8988T (cell line): ENCODE results near the gene F2RL2.

Experiments used
- DNase-seq: peaks from one replicate; pipeline ENCODE4 v3.0.0; 2011

F2RL2 gene

DNA sequence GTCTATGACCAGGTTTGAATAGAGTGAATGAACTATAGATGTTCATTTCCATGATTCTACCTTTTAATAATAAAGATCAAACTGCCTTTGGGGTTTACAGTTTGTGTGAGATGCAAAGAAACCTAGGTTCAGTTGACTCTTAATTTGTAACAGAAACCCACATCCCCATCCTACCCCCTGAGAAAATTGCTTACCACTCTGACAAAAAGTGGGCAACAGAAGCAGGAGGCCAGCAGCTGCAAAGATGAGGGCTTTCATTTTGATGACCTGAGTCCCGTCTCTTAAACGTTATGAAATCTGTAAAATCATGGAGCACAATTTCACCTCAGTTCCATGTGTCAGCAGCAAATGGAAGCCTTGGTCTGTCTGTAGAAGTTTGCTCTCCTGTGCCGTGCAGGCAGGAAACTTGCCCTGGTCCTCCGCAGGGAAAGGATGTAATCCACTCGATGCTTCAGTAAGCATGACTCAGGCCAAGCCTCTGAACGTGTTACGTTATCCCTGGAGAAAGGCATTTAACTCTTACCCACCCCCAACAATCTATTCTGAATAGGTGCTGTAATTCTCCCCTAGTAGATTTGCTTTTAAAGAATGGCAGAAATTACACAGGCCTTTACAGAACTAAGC, at the start of gene F2RL2:
Gene F2RL2, minus strand, starts transcription at position 431 of the 624 bp plus-strand sequence. Its CDS starts 173 bp downstream, at position 258.
- no peak for DNase-seq

DNA sequence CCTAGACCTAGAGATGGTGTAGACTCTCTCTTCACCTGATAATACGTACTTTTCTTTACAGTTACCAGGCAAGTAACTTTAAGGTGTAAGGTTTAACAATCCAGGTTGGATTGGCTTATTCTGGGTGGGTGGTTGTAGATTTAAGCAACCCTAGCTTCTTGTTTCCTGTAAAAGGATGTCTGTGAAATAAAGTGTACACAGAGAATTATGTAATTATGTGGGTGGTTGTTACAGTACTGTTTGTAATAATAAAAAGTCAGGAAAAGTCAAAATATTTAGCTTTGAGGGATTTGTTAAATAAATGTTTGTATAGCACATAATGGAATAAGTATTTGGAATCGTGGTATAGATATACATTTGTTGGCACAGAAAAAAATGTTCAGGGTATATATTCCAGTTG, 49.0 kb upstream of the F2RL2 start:
- no peak for DNase-seq

DNA sequence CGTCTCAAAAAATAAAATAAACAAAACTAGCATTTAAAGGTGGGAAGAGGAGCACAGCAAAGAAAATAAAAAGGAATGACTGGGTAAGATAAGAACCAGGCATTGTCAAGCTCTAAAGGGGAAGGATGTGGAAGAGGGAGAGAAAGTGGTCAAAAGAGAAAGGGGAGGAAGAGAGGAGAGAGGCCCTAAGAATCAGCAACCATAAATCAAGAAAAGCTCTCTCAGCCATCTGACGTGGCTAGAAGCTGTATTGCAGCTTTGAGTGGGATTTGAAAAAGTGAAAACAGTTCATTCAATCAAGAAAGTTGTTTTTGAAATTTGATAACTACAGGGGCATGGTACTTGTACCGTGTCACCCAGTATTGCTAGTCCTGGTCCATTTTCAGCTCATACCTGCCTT, 47.3 kb upstream of the F2RL2 start:
- no peak for DNase-seq

DNA sequence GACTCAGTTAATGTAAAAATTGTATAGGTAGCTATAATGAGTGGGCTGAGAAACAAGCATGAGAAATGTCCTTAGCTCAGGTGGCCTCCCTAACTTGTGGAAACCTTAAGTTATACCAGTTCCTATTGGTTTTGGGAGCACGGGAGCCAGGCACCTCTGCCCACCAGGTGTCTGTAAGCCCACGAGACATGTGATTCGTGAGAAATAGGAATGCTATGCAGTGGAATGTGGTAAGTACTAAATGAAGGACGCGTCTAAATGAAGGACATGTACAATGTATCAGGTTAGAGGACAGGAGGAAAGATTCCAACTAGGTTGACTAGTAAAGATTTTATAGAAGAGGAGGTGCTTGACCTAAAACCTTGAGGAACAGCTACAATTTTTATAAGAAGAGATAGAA, 46.0 kb upstream of the F2RL2 start:
- no peak for DNase-seq

- no peak for DNase-seq
These were observed 44.3 kb upstream of the F2RL2 start for GRCh38 chr5:76667495-76667894.

DNA sequence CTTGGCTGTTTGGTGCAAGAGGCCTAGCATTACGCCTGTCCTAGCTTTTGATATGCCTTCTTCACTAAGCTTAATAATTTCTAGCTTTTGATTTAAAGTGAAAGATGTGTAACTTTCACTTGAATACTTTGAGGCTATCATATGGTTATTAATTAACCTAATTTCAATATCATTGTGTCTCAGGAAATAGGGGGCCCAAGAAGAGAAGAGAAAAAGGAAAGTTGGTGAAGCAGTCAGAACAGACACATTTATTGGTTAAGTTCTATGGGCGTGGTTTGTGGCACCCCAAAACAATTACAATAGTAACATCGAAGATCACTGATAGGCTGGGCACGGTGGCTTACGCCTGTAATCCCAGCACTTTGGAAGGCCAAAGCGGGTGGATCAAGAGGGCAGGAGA, 40.9 kb upstream of the F2RL2 start:
- no peak for DNase-seq

DNA sequence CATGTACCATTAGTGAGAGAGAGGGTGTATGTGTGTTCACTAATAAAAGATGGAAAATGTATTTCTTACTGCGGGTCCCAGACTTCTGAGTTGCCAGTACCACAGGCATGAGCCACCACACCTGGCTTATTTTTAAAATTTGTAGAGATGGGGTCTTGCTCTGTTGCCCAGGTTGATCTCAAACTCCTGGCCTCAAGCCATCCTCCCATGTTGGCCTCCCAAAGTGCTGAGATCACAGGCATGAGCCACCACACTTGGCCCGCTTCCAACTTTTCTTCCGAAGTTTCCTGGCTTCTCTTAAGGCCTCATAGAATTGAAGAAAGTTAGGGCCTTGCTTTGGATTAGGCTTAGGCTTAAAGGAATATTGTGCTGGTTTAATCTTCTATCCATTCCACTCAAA, 40.4 kb upstream of the F2RL2 start:
- no peak for DNase-seq

- no peak for DNase-seq
These were observed 39.3 kb upstream of the F2RL2 start for GRCh38 chr5:76662521-76662920.

- DNase-seq, result no peak
These were observed 37.2 kb upstream of the F2RL2 start for GRCh38 chr5:76660360-76660759.

DNA sequence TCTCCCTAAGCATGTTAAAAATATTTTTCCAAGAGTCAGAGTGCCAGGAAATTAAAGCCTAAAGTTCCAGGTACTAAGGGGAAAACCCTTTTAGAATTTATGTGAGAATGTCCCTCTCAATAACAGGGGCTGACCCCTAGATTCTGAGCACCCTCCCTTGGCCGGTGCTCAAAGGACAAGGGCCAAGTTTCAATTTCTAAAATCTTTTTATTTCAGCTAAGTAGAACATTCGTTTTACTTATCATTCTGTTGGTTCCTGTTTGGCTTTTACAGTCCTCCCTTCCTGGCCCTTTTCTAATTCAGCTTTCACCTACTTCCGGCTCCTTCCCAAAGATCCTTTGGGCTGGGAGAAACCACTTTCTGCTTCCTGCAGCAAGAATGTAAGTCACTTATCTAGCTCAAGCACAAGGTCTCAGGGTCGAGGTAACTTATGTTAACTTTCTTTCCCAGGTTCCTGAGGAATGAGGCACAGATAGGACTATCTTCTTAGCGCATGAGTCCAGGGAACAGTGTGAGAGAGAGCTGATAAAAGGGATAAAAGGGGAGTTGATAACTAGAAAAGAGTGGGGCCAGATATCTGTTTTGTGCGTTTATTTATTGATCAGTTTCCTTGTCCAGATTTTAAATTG, 34.6 kb upstream of the F2RL2 start:
- no peak for DNase-seq

DNA sequence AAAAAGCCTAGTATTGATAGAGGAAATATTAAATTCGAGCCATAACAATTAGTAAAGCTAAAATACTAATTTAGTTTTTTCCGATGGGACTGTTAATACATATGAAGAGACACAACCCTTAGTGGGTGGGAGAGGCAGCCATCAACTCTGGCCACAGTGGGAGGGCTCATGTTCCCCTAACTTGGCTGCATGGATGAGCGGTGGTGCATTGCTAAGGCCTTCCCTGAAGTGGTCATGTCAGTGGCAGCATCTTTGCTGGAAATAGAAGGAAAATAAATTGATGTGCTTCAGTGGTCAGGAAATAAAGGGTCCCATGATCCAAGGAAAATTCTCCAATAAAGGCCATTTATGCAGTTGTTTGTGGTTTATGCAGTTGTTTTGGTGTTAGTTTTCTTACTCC, 33.9 kb upstream of the F2RL2 start:
- no peak for DNase-seq

GRCh38 chr5:76652809-76653414, 29.7 kb upstream of the F2RL2 start:
- DNase-seq, result no peak

GRCh38 chr5:76649140-76649539, 25.9 kb upstream of the F2RL2 start:
- DNase-seq, result no peak

- no peak for DNase-seq
These were observed 20.2 kb upstream of the F2RL2 start for GRCh38 chr5:76643371-76643770.

GRCh38 chr5:76642390-76643040, 19.3 kb upstream of the F2RL2 start:
- no peak for DNase-seq

- no peak for DNase-seq
These were observed 18.4 kb upstream of the F2RL2 start for GRCh38 chr5:76641514-76642120.

GRCh38 chr5:76638479-76638878, 15.3 kb upstream of the F2RL2 start:
- no peak for DNase-seq

DNA sequence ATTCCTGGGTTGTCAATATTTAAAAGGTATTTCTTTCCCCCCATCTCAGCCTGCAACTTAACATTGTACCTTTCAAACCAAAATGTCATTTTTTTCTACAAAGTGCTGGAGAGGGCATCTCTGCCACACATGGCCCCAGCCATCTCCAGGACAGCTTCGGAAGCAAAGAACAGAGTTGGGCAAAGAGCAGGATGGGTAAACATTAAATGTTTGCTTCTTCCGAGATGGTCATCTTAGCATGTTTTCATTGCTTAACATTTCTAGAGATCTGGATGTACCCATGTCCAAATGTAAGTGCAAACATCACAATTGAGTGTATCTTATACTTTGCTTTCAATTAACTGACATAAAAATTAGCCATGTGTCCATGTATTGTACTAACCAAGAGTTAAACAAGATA, 14.3 kb upstream of the F2RL2 start:
- no peak for DNase-seq

DNA sequence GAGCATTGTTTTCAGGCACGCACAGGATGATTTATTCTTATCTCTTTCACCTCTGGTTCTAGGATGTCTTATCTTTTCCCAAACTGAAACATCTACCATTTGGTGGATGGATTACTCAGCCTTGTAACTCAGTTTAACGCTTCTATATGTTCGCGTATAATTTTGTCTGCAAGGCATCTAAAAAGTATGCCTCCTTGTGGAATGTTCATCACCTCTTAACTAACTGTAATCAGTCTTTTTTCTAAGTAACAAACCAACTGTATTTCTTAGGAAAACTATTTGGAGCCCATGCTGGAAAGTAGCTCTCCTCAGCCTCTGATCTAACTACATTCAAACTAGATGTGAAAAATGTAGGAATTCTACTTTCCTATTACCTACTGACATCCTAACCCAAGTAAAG, 11.5 kb upstream of the F2RL2 start:
- no peak for DNase-seq

GRCh38 chr5:76626738-76627137, 3.5 kb upstream of the F2RL2 start:
- DNase-seq, result no peak

DNA sequence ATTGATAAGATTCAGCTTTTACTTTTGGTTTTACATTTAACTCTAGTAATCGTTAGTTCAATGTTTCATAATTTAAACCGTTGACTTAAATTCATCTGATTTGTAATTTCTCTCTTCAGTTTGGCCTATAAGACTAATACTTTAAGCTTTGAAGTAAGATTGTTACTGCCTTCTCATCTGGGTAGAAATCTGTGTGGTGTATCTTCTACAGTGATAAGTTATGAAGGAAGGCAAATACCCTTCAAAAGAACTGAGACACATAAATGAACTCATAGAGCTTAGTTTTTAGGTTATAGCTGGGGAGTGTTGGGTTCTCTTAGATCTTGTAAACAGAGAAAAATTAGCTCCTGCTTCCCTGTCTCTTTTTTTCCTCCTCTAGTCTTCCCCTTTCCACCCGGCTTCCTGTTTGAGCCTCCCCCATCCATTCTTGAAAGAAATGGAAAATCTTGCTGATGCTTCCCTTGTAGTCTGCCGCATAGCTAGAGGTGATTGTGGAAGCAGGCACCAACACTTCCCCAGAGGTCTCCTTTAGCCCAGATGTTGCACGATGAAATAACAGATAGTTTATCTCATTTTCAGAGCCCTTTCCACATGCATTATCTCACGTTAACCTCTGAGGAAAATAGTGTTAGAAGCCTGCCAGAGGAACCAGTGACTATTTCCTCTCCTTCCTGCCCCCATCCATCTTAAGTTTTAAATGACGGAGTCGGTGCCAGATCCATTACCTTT, 2.0 kb upstream of the F2RL2 start:
- DNase-seq, result no peak

DNA sequence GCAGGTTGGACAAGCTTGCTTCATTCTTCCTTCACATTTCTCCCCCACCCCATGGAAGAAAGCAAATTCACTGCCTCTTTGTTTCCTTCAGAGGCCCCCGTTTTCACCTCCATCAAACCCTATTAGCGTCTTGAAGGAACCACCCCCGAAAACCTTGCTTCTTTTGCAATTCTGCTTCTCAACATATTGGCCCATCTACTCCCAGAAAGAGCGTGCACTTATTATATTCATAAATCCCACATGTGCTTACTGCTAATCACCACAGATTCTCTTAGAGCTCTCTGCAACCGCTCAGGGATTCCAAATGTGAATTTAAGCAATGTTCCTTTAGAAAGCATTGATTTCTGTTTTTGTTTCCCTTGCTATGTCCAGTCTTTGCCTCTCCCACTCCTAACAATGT, 1.1 kb downstream of the F2RL2 start:
- DNase-seq, result no peak

DNA sequence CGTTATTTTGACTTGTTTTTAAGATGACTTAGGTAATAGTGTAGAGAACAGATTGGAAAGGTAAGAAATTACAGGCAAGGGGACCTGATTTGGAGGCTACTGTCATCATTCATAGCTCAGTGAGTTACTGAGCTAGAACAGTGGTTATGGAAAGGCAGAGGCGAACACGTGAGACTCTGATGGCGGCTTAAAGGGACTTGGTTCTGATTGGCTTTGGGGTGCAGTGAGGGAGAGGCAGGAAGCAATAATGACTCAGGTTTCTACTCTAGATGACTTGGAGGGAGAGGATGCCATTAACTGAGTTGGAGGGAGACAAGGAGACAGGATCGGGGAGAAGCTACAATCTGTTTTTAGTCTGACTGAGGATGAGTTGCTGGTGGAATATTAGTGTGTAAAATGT, 3.0 kb downstream of the F2RL2 start:
- no peak for DNase-seq
